AG09309 (cell line): Measurements from ENCODE around the gene UBE4B.

Experiments
- DNase-seq: peaks from one replicate; pipeline ENCODE4 v3.0.0-alpha.2; 2010; ENCODE audit warnings: low read depth
- H3K4me3 ChIP-seq: 2 replicates; pipeline ENCODE4 v1.5.1; 2011; ENCODE audit warnings: mild to moderate bottlenecking, low read depth, low read length, moderate library complexity; ENCODE audit not compliant: control insufficient read depth
- TF ChIP-seq, protein P1 (sequence below): IDR thresholded peaks from 2 replicates; pipeline ENCODE4 v1.5.1; 2011; ENCODE audit warnings: mild to moderate bottlenecking, low read depth, low read length, inconsistent platforms; ENCODE audit not compliant: insufficient read depth, control insufficient read depth; ENCODE audit errors: missing control alignments

Gene UBE4B

DNA sequence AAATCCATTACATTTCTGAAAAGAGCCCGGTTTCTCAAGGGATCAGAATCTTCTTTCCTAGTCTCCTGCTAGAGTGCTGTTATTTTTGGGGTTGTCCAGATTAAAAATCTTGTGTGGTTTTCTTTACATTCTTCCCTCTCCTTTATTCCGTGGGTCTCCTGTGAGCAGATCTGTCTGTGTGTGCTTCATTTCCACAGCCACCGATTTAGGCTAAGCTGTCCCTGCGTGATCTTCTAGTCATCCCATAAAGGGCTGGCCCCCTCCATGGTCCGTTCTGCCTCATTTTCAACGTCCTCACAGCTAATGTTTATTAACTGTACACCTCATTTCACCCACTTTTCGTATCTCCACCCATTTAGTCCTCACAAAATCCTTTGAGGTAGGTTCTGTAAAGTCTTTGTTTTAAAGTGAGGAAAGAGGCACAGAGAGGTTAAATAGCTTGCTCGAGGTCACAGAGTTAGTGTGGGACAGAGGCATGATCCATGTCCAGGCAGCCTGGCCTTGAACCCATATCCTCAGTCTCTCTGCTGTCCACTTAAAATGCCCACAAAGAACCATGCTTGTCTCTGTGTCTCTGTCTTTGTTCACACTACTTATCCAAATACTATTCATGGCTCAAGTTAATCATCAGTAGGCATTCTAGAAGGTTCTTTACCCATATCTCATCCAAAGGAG, 139.4 kb downstream of the UBE4B start:
- no peak for DNase-seq
- H3K4me3 ChIP-seq, result no peak overlapping the region
- TF ChIP-seq, protein P1, sequence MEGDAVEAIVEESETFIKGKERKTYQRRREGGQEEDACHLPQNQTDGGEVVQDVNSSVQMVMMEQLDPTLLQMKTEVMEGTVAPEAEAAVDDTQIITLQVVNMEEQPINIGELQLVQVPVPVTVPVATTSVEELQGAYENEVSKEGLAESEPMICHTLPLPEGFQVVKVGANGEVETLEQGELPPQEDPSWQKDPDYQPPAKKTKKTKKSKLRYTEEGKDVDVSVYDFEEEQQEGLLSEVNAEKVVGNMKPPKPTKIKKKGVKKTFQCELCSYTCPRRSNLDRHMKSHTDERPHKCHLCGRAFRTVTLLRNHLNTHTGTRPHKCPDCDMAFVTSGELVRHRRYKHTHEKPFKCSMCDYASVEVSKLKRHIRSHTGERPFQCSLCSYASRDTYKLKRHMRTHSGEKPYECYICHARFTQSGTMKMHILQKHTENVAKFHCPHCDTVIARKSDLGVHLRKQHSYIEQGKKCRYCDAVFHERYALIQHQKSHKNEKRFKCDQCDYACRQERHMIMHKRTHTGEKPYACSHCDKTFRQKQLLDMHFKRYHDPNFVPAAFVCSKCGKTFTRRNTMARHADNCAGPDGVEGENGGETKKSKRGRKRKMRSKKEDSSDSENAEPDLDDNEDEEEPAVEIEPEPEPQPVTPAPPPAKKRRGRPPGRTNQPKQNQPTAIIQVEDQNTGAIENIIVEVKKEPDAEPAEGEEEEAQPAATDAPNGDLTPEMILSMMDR, result no peak

DNA sequence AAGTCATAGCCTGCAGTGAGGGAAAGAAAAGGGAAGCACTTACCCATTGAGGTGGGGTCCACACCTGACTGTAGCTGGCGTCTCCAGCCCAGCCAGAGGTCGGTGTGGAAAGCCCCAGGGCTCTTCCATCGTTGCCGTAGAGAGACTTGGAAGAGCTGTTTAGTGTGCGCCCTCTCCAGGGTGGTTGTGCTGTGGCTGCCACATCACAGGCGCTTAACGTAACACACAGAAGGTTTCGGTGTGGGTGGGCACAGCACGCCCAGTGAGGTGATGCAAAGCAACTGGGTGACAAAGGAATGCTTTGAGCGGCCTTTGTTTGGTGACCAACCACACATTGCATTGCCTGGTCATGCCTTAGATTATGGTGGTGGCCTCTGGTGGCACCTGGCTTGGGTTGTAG, 140.8 kb downstream of the UBE4B start:
- TF ChIP-seq, protein P1, result no peak
- no peak for DNase-seq
- no peak overlapping the region for H3K4me3 ChIP-seq

DNA sequence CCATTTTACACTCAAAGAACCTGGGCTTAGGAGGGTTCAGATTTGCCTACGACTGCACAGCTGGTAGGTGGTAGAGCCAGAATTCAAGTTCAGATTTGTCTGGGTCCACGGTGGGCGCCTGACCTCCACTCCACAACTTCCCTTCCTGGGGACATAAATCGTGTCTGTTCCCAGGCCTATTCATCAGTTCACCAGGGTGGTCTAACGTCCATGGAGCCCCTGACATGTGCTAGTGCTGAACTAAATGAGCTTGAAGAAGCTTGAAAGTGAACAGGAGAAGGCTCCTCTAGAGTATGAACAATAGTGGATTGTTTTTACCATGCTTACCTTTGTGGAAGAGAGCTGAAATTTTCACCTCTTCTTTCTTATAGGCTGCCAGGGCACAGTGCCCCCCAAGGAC, 145.1 kb downstream of the UBE4B start:
- no peak for DNase-seq
- H3K4me3 ChIP-seq, result no peak overlapping the region
- TF ChIP-seq, protein P1, result no peak

DNA sequence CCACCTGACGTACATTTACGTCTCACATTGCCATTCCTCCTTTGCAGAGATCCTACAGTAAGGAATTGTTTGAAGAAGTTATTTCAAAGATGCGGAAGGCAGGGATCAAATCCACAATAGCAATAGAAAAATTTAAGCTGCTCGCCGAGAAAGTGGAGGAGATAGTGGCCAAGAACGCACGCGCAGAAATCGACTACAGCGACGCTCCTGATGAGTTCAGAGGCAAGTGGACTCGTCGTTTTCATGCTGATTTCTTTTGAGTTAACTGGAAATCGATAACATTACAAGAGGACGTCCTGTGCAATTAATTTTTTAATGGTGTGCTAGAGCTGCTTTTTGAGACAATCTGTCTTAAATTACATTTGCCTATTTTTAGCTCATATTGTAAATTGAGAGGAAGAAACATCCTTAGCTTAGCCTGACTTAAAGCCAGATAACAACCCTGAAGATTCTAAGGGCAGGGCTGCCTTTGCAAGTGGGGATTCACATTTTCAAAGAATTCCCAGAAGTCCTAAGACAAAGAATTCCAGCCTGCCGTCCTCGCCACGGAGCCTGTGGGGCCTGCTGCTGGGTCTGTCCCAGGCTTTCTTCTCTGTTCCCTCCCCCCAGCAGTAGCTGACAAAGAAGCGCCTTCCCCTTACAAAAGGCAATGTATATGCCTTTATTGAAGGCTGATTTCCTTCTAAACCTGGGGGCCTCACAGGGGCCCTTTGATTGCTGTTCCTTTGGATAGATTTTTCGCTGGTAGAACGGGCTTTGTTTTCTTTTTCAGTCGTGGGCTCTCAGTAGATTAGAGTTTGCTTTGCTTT, 146.0 kb downstream of the UBE4B start:
- no peak overlapping the region for H3K4me3 ChIP-seq
- TF ChIP-seq, protein P1, result no peak
- no peak for DNase-seq

DNA sequence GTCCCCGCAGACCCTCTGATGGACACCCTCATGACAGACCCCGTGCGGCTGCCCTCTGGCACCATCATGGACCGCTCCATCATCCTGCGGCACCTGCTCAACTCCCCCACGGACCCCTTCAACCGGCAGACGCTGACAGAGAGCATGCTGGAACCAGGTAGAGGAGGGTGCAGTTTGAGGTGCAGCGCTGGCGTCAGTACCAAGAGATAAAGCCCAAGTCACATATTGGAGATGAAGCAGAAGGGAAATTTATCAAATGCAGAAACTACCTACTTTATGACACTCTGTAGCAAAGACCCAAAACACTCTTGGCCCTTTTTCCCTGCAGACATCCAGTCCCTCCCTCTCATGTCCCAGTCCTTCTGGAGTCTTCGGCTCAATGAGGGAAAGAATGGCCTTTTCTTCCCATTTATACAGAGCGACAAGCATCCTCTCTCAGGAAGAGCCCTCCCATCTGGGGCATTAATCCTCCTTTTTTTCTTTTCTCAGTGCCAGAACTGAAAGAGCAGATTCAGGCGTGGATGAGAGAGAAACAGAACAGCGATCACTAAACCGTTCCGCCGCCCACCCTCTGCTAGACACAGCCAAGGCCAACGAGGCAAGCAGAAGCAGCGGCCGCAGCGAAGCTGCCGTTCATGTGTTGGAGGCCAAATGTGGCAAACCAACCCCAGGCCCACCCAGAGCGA, 146.8 kb downstream of the UBE4B start:
- TF ChIP-seq, protein P1, result no peak
- DNase-seq, result no peak
- no peak overlapping the region for H3K4me3 ChIP-seq

DNA sequence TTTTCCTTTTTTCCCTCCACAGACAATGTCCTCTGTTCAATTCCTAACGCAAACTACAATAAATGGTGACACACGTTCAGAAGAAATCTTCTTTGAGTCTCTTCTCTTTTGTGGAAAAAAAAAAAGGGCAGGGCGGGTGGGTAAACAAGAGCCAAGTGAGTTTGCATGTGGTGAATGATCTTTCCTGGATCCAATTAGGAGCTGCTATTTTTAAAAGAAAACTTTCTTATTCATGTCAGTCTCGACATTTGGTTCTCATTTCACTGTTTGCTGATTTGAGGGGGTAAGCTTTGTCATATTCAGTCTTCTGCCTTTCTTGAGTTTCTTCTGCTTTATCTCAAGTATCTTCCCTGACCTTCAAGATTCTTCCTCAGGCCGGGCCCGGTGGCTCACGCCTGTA, 148.4 kb downstream of the UBE4B start:
- DNase-seq, result peak; percentile 41
- H3K4me3 ChIP-seq, result no peak overlapping the region

More for the DNA sequence above, 148.4 kb downstream of the UBE4B start:
- TF ChIP-seq, protein P1, result no peak
